ENCODE results near the gene ADGRB3. TPM values are rescaled to one million over a fixed set of nuclear protein-coding genes. Genes with fewer than 3 reads are reported as not detected.

The ADGRB3 gene
- total and polyA plus RNA-seq, 5 experiments from 2014 or later: not detected

DNA sequence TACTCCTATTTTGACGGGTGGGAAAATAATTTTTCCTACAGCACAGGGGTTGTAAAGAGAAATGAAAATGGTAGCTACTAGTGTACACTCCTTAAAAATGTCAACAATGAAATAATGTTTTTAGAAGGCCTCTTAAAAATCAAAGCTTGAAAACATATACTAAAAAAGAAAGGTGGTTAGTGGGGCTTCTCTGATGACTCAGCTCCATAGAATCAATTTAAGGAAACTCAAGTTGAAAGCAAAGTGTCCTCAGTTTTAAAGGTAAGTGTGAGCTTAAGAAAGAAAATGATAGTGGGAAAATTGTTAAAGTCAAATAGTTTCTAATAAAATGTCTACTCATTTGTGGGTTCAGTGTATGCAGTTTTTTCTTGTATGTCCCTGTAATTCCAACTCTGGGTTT is 58.2 kb downstream of the ADGRB3 start:
- H3K27ac Mint-ChIP-seq: no peak overlapping the region
- H3K9me3 Mint-ChIP-seq: peaks cover 0 to 4% (median 0%) of the 10 kb centered on the region in 9 donors
- no peaks in the 10 kb centered on the region for H3K27me3 Mint-ChIP-seq
- POLR2A ChIA-PET: no interaction called here
- no peaks in the 10 kb centered on the region for H3K36me3 Mint-ChIP-seq
- ATAC-seq (no peak), DNase-seq (no peak)
- H3K4me3 Mint-ChIP-seq: no peak overlapping the region
- H3K4me1 Mint-ChIP-seq: no peaks in the 10 kb centered on the region

DNA sequence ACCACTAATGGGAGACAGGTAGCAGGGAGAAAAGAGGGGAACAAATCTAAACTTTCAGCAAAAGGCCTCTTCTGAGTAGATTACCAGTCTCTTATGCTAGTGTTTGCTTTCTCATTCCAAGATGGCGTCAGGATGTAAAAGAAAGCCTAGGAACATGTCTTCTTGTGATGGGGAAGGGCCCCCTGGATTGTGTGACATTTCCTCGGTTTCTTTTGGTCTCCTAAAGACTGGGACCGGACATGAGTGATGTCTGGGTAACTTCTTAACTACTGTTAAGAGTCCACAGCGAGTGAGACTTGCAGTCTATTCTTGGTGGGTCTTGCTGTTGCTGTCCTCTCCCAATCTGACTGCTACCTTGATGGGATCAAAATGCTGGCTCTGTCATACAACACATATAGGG is 60.3 kb downstream of the ADGRB3 start:
- ATAC-seq: no peak
- Mint-ChIP-seq H3K36me3 (no peaks in the 10 kb centered on the region), H3K4me3 (no peak overlapping the region), H3K27me3 (no peaks in the 10 kb centered on the region), H3K4me1 (no peaks in the 10 kb centered on the region), H3K27ac (no peak overlapping the region), H3K9me3 (peaks cover 0 to 2% (median 0%) of the 10 kb centered on the region in 9 donors)
- DNase-seq: no peak
- POLR2A ChIA-PET: no interaction called here

DNA sequence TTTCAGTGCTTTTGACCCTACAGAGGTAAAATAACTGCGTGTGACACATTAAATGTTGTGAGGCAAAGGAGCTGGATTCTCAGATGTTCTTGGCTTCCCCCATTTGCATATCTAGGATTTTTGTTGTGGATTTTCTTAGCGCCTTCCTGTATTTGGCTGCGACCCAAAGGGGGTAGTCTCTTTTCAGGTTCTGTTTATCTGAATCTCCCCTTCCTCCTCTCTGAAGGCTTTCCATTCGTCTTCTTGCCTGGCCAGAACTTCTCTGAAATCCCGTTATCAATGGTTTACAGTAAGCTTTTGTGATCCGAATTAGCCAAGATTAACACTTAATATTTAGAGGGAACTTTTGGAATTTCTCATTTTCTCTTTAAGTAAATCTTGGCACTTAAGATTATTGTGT is 60.8 kb downstream of the ADGRB3 start:
- Mint-ChIP-seq H3K36me3 (no peaks in the 10 kb centered on the region), H3K27ac (no peak overlapping the region), H3K4me3 (no peak overlapping the region), H3K4me1 (no peaks in the 10 kb centered on the region), H3K27me3 (no peaks in the 10 kb centered on the region), H3K9me3 (peaks cover 0 to 2% (median 0%) of the 10 kb centered on the region in 9 donors)
- POLR2A ChIA-PET: no interaction called here
- DNase-seq (no peak), ATAC-seq (no peak)

DNA sequence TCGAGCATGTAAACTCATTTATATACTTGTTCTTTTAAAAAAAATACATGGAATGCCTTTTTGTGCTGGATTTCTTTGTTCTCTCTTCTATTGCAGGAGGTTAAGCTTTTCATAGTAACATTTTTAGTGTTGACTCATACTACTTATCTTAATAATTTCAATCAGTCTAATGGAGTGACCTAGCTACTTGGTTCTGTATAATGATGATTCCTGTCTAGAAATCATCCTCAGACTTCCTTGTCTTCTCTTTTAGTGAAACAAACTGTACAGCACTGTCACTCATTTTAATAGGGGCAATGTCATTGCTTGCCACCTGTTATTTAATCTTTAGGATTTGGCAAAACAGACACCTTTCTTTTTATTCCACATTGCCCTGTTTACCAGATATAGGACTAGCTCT is 62.3 kb downstream of the ADGRB3 start:
- Mint-ChIP-seq H3K4me3 (no peak overlapping the region), H3K36me3 (no peaks in the 10 kb centered on the region), H3K27ac (no peak overlapping the region), H3K4me1 (no peaks in the 10 kb centered on the region), H3K9me3 (peaks cover 0 to 2% (median 0%) of the 10 kb centered on the region in 9 donors), H3K27me3 (no peaks in the 10 kb centered on the region)
- ATAC-seq (no peak), DNase-seq (no peak)
- POLR2A ChIA-PET: no interaction called here

DNA sequence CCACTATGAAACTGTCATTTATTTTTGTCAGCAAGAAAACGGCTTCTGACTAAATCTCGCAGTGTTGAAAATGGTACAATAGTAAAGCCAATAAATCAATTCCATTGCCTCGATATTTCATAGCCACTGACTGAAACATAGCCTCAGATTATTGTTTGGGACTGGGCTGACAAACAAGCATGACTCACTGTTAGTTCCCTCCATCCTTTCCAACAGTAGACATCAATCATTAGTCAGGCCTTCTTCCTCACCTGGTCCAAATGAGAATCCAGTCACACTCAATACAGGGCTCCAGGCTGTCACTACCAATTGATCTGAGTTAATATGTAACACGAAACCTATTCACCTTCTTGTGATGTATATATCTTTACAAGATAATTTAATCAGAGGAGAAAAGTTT is 66.1 kb downstream of the ADGRB3 start:
- DNase-seq (no peak), ATAC-seq (no peak)
- H3K27ac Mint-ChIP-seq: no peak overlapping the region
- no peak overlapping the region for H3K4me3 Mint-ChIP-seq
- H3K4me1 Mint-ChIP-seq: no peaks in the 10 kb centered on the region
- peaks cover 0 to 5% (median 0%) of the 10 kb centered on the region in 9 donors for H3K9me3 Mint-ChIP-seq
- H3K36me3 Mint-ChIP-seq: no peaks in the 10 kb centered on the region
- POLR2A ChIA-PET: no interaction called here
- no peaks in the 10 kb centered on the region for H3K27me3 Mint-ChIP-seq

DNA sequence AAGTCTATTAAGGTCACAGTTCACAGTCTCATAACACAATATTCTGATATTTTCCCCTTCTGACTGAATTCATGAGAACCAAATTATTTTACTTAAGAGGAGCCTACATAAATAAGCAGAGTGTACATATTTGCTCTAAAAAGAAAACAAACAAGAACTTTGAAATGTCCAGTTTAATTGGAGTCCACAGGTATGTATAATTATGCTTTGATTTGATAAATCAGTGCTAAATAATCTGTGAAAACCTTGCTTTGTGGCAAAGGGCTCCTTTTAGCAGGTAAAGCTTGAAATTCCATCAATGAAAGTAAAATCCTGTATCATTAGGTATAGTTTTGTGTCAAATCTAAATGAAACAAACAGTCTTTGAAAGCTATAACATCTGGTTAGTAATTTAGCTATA is 69.4 kb downstream of the ADGRB3 start:
- Mint-ChIP-seq H3K27me3 (no peaks in the 10 kb centered on the region), H3K4me1 (no peaks in the 10 kb centered on the region), H3K9me3 (peaks cover 0 to 5% (median 0%) of the 10 kb centered on the region in 9 donors), H3K27ac (no peak overlapping the region), H3K4me3 (no peak overlapping the region), H3K36me3 (no peaks in the 10 kb centered on the region)
- POLR2A ChIA-PET: no interaction called here
- no peak for ATAC-seq
- DNase-seq: no peak

DNA sequence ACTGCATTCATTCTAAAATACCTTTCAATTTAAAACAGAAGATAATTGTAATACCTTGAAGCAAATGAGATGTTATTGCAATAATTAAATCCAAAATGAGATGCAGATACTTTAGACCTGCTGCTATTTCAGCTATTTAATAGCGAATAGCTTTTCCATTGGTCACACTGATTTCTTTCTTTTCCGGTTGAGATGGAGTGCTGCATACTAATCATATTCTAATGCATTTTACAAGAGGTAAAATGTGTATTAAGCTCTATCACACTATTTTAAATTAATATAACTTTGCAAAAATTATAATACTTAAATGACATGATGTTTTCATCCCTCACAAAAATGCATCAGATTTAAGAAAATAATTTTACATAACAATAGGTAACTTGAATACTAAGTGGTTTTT is 74.0 kb downstream of the ADGRB3 start:
- DNase-seq: no peak
- peaks cover 0 to 5% (median 0%) of the 10 kb centered on the region in 9 donors for H3K9me3 Mint-ChIP-seq
- H3K36me3 Mint-ChIP-seq: no peaks in the 10 kb centered on the region
- H3K4me3 Mint-ChIP-seq: no peak overlapping the region
- POLR2A ChIA-PET: no interaction called here
- no peak for ATAC-seq
- peaks cover 0 to 4% (median 0%) of the 10 kb centered on the region in 5 donors for H3K27me3 Mint-ChIP-seq
- H3K27ac Mint-ChIP-seq: no peak overlapping the region
- H3K4me1 Mint-ChIP-seq: no peaks in the 10 kb centered on the region

DNA sequence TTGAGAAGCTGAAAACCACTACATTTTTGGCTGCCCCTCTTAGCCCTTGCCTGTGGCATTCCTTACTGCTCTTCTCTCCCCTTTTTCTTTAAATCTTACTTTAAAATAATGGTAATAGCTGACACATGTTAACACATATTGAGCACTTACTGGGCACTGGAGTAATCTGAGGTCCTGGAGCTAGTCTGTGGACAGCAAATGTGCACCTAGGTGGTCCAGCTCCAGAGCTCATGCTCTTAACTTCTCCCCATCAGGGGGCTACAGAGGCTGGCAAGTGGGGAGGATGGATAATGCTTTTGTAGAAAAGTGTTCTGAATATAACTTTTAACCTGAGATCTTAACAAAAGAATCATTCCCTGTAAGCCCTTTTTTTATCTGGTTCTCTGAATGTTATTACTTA is 74.8 kb downstream of the ADGRB3 start:
- Mint-ChIP-seq H3K4me1 (no peaks in the 10 kb centered on the region), H3K36me3 (no peaks in the 10 kb centered on the region)

DNA sequence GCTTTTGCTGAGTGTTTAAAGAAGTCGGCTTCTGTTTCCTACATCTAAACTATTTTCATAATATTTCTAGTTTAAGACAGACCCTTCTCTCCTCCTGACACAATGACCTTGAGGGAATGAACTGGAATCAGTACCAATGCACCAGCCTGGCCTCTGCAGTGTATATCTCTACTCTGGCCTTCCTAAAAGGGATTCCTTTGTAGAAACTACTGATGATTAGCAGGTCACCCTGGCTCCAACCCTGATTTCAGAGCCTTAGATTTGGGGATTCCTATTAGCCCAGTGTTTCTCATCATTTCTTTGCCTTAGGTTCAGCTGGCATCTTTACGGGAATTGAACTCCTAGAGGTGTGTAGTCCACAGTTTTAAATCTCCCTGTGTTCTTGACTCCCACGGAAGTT is 75.4 kb downstream of the ADGRB3 start:
- Mint-ChIP-seq H3K9me3 (peaks cover 0 to 2% (median 0%) of the 10 kb centered on the region in 9 donors), H3K27ac (no peak overlapping the region), H3K4me3 (no peak overlapping the region), H3K4me1 (no peaks in the 10 kb centered on the region), H3K36me3 (no peaks in the 10 kb centered on the region), H3K27me3 (peaks cover 0 to 4% (median 0%) of the 10 kb centered on the region in 5 donors)
- ATAC-seq (no peak), DNase-seq (no peak)
- POLR2A ChIA-PET: no interaction called here

More for the DNA sequence above, 74.8 kb downstream of the ADGRB3 start:
- Mint-ChIP-seq H3K9me3 (peaks cover 0 to 5% (median 0%) of the 10 kb centered on the region in 9 donors), H3K27ac (no peak overlapping the region), H3K27me3 (peaks cover 0 to 4% (median 0%) of the 10 kb centered on the region in 5 donors), H3K4me3 (no peak overlapping the region)
- POLR2A ChIA-PET: no interaction called here
- no peak for DNase-seq
- no peak for ATAC-seq

DNA sequence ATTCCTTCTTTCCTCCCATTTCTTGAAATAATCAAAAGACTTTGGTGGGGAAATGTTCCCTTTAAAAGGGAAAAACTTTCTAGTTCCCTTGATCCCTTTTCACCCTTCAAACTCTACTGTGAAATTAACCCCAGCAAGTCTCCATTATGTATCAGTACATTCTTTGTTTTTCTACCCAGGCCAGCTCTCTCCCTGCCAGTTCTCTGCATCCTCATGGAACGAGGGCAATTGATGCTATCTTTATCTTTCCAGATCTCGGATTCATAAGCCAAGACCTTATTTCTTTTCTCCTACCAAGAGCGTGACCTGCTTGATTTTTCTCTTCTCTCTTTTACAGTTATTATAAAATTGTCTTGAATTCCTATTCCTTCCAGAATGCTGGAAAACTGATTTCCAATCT is 75.8 kb downstream of the ADGRB3 start:
- H3K4me1 Mint-ChIP-seq: no peaks in the 10 kb centered on the region
- DNase-seq: no peak
- H3K27me3 Mint-ChIP-seq: peaks cover 0 to 4% (median 0%) of the 10 kb centered on the region in 5 donors
- ATAC-seq: no peak
- H3K4me3 Mint-ChIP-seq: no peak overlapping the region
- no peak overlapping the region for H3K27ac Mint-ChIP-seq
- peaks cover 0 to 2% (median 0%) of the 10 kb centered on the region in 9 donors for H3K9me3 Mint-ChIP-seq
- POLR2A ChIA-PET: no interaction called here
- no peaks in the 10 kb centered on the region for H3K36me3 Mint-ChIP-seq

DNA sequence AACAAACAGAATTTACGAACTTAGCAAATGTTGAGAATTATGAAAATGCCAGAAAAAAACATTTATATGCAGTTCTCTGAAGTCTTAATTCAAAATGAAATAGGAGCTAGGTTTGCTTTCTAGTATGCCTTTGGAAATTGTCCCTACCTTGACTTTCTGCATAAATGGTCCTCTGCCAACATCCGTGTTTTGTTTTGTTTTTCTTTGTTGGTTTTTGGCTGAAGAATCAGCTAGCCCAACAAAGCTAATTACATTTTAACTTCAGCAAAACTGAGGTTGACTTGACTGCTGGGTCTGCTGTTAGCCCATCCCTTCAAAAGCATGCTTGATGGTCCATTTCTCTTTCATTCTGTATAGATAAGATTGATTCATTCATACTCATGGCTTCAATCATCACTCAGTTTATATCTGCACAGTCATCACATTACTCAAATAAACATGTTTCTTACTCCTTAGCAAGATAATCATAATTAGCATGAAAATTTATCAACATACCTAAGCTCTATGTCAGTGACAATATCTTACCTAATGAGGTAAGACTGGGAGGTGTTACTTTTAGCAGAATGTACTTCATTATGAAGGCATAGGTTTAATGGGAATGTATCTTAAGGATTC is 76.4 kb downstream of the ADGRB3 start:
- DNase-seq: no peak
- ATAC-seq: no peak
- Mint-ChIP-seq H3K36me3 (no peaks in the 10 kb centered on the region), H3K9me3 (peaks cover 0 to 2% (median 0%) of the 10 kb centered on the region in 9 donors), H3K27me3 (peaks cover 0 to 4% (median 0%) of the 10 kb centered on the region in 5 donors), H3K27ac (peak overlapping the region in 1 of 10 donors; percentile 35), H3K4me1 (no peaks in the 10 kb centered on the region), H3K4me3 (no peak overlapping the region)
- POLR2A ChIA-PET: no interaction called here

DNA sequence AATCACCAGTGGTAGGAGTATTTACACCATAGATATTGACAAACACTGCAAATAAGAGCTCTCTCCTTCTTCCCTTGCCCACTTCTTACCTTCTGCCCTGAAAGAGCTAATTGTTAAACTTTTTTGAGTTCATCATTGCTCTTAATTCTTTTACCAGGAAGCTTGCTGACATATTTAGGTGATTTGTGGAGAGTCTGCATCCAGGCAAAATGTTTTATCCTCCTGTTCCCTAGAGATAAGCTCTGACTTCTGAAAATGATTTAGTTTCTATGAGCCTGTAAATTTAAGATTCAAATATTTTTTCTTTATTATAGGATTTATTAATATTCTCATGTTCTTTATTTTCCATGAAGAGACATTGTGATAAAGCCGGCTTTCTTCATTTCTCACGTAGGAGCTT is 81.5 kb downstream of the ADGRB3 start:
- ATAC-seq: no peak
- Mint-ChIP-seq H3K36me3 (no peaks in the 10 kb centered on the region), H3K4me3 (no peak overlapping the region), H3K27me3 (peaks cover 0 to 2% (median 0%) of the 10 kb centered on the region in 5 donors), H3K27ac (peak overlapping the region in 1 of 10 donors; percentile 16), H3K9me3 (peaks cover 0 to 7% (median 2%) of the 10 kb centered on the region in 9 donors), H3K4me1 (no peaks in the 10 kb centered on the region)
- POLR2A ChIA-PET: no interaction called here
- no peak for DNase-seq

DNA sequence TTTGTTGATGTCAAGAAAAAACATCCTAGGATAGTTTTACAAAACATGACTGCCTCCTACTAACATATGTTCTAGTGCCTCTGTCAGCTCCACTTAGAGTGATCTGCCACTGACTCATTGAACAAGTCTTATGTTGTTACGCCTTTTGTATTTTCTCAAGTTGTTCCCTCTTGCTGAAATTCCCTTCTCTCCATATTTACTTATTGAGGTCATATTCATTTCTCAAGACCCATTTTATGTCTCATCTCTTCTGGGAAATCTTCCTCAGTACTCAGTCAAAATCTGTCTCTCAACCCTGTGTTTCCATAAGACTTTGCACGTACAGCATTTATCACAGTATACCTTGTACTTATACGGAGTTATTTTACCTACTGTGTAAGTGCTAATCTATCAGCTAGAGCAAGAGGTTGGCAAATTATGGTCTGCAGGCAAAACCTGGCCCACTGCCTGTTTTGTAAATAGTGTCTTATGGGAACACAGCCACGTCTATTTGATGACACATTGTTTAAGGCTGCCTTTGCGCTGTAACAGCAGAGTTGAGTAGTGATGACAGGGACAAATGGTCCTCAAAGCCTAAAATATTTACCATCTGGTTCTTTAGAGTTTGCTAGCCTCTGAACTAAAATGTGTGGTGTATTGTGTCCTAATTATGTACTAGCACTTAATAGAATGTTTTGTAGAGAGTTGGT is 83.4 kb downstream of the ADGRB3 start:
- ATAC-seq: no peak
- Mint-ChIP-seq H3K9me3 (peaks cover 0 to 7% (median 0%) of the 10 kb centered on the region in 9 donors), H3K36me3 (no peaks in the 10 kb centered on the region), H3K4me3 (no peak overlapping the region), H3K27me3 (peaks cover 0 to 2% (median 0%) of the 10 kb centered on the region in 5 donors), H3K4me1 (no peaks in the 10 kb centered on the region), H3K27ac (no peak overlapping the region)
- no peak for DNase-seq
- POLR2A ChIA-PET: no interaction called here

DNA sequence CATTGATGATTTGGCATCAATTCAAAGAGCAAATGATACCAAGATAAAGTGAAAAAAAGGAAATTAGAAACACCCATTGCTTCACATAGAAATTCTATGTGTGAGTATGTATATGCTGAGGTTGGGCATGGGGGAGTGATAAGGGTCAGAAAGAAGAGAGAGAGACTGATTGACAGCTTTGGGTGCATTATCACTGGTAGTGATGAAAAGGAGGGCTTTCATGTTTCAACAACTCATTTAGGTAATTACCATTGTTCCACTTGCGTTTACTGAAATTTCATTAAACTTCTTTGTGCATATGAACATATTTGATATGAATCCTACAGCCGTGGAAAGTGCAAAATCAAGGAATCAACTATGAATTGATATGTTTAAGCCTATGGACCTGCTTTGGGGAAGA is 84.7 kb downstream of the ADGRB3 start:
- Mint-ChIP-seq H3K4me1 (no peaks in the 10 kb centered on the region), H3K4me3 (no peak overlapping the region), H3K27me3 (peaks cover 0 to 2% (median 0%) of the 10 kb centered on the region in 5 donors), H3K27ac (no peak overlapping the region), H3K9me3 (peaks cover 0 to 7% (median 0%) of the 10 kb centered on the region in 9 donors), H3K36me3 (no peaks in the 10 kb centered on the region)
- no peak for DNase-seq
- POLR2A ChIA-PET: no interaction called here
- no peak for ATAC-seq

Data from naive thymus-derived CD8-positive, alpha-beta T cell (primary cell).